Measurements from ENCODE around the gene SERINC4. TPM values are rescaled to one million over a fixed set of nuclear protein-coding genes. Genes with fewer than 3 reads are reported as not detected.

Gene SERINC4
- total and polyA plus RNA-seq, 2 donors (not counting 1 experiment from before 2014, with no cell fraction given), result 0.32 TPM; not detected in 1

- Mint-ChIP-seq H3K27ac (no peak overlapping the region), H3K9me3 (ENCODE audit: insufficient read depth) (no peaks in the 10 kb centered on the region), H3K27me3 (no peaks in the 10 kb centered on the region), H3K4me3 (no peak overlapping the region), H3K4me1 (no peaks in the 10 kb centered on the region)
- Histone ChIP-seq H3K27me3 (replicated peaks in 1 of 4; ENCODE audit: control extremely low read depth in 1 of 4, control insufficient read depth in 3 of 4, insufficient read depth in 4 of 4, low read length in 3 of 4) (no peaks in the 10 kb centered on the region), H4K20me1 (ENCODE audit: control insufficient read depth, insufficient read depth, low read length, poor library complexity, severe bottlenecking) (peaks cover 45% of the 10 kb centered on the region), H3K4me2 (replicated peaks; ENCODE audit: low read depth, low read length, poor library complexity, severe bottlenecking) (no peak overlapping the region), H3K79me2 (ENCODE audit: control insufficient read depth, insufficient read depth, low read length) (peaks cover 15% of the 10 kb centered on the region), H3K36me3 (replicated peaks in 1 of 2; ENCODE audit: control extremely low read depth in 1 of 2, control insufficient read depth in 1 of 2, extremely low read depth in 1 of 2, insufficient read depth in 2 of 2, low read length in 1 of 2) (peaks cover 21 to 86% of the 10 kb centered on the region in 2 experiments), H3K4me3 (ENCODE audit: control extremely low read depth in 1 of 5, extremely low read depth in 1 of 5, insufficient read depth in 1 of 5, low read depth in 2 of 5, low read length in 4 of 5) (no peak overlapping the region), H3K4me1 (ENCODE audit: control insufficient read depth in 2 of 2, insufficient read depth in 2 of 2, low read length in 2 of 2) (no peaks in the 10 kb centered on the region), H2AFZ (ENCODE audit: insufficient read depth, low read depth, low read length, poor library complexity, severe bottlenecking) (no peak overlapping the region), H3K27ac (ENCODE audit: low read length in 2 of 2) (no peak overlapping the region), H3K9me3 (ENCODE audit: control extremely low read depth in 1 of 3, control insufficient read depth in 2 of 3, insufficient read depth in 1 of 3, low read length in 2 of 3) (no peaks in the 10 kb centered on the region), H3K9ac (ENCODE audit: low read length) (no peak overlapping the region)
- ChIA-PET POLR2A (no interaction called here), CTCF (no interaction called here)
- TF ChIP-seq EZH2 (IDR thresholded peaks at IDR 0.05; ENCODE audit: borderline replicate concordance, insufficient read depth, low read depth, low read length, poor library complexity, severe bottlenecking) (no peak), CTCF (IDR thresholded peaks at IDR 0.05) (no peak)
- DNase-seq (no peak), ATAC-seq (ENCODE audit: low read depth) (no peak)
- WGBS (ENCODE audit: insufficient coverage), result 96% methylated on average over 6 of the region's 6 CpGs
- intact Hi-C loops (cut with micrococcal nuclease), result no loop called here
These were observed 37.2 kb downstream of the SERINC4 start for GRCh38 chr15:43762824-43763223.

- Histone ChIP-seq H3K27ac (ENCODE audit: low read length in 2 of 2) (peak overlapping the region in 1 of 2 donors; percentile 49), H3K4me1 (ENCODE audit: control insufficient read depth in 2 of 2, insufficient read depth in 2 of 2, low read length in 2 of 2) (peaks cover 49 to 55% of the 10 kb centered on the region in 2 donors), H3K9ac (ENCODE audit: low read length) (no peak overlapping the region), H3K36me3 (replicated peaks in 1 of 2; ENCODE audit: control extremely low read depth in 1 of 2, control insufficient read depth in 1 of 2, extremely low read depth in 1 of 2, insufficient read depth in 2 of 2, low read length in 1 of 2) (peaks cover 7 to 36% of the 10 kb centered on the region in 2 experiments), H3K4me2 (replicated peaks; ENCODE audit: low read depth, low read length, poor library complexity, severe bottlenecking) (no peak overlapping the region), H3K79me2 (ENCODE audit: control insufficient read depth, insufficient read depth, low read length) (peaks cover 98% of the 10 kb centered on the region), H2AFZ (ENCODE audit: insufficient read depth, low read depth, low read length, poor library complexity, severe bottlenecking) (no peak overlapping the region), H3K4me3 (ENCODE audit: control extremely low read depth in 1 of 5, extremely low read depth in 1 of 5, insufficient read depth in 1 of 5, low read depth in 2 of 5, low read length in 4 of 5) (no peak overlapping the region), H4K20me1 (ENCODE audit: control insufficient read depth, insufficient read depth, low read length, poor library complexity, severe bottlenecking) (peaks cover 84% of the 10 kb centered on the region), H3K27me3 (replicated peaks in 1 of 4; ENCODE audit: control extremely low read depth in 1 of 4, control insufficient read depth in 3 of 4, insufficient read depth in 4 of 4, low read length in 3 of 4) (no peaks in the 10 kb centered on the region), H3K9me3 (ENCODE audit: control extremely low read depth in 1 of 3, control insufficient read depth in 2 of 3, insufficient read depth in 1 of 3, low read length in 2 of 3) (no peaks in the 10 kb centered on the region)
- DNase-seq (no peak), ATAC-seq (ENCODE audit: low read depth) (no peak)
- Mint-ChIP-seq H3K27ac (no peak overlapping the region), H3K27me3 (no peaks in the 10 kb centered on the region), H3K4me1 (peaks cover 54% of the 10 kb centered on the region), H3K9me3 (ENCODE audit: insufficient read depth) (no peaks in the 10 kb centered on the region), H3K4me3 (no peak overlapping the region)
- TF ChIP-seq EZH2 (IDR thresholded peaks at IDR 0.05; ENCODE audit: borderline replicate concordance, insufficient read depth, low read depth, low read length, poor library complexity, severe bottlenecking) (no peak), CTCF (IDR thresholded peaks at IDR 0.05) (no peak)
- ChIA-PET CTCF (interaction anchor here (2.7 kb wide), 1 partner anchor 19 kb away, joined by 24 read pairs; no protein-coding TSS in a partner anchor), POLR2A (no interaction called here)
- WGBS (ENCODE audit: insufficient coverage), result 90% methylated on average over 4 of the region's 6 CpGs
- intact Hi-C loops (cut with micrococcal nuclease), result loop anchor here (2.0 kb wide), 1 partner anchor 73 kb away; the partner anchor contains the start of gene MFAP1
These were observed 48.1 kb downstream of the SERINC4 start for GRCh38 chr15:43751885-43752284.
